ENCODE data around the gene ATXN10.

Gene ATXN10

GRCh38 chr22:45731798-45732495 is 60.3 kb downstream of the ATXN10 start:
- no peak for DNase-seq (ENCODE audit: extremely low spot score)
- TF ChIP-seq SP1 (IDR thresholded peaks at IDR 0.05) (no peak), SUZ12 (IDR thresholded peaks at IDR 0.05) (no peak), TARDBP (IDR thresholded peaks at IDR 0.05) (no peak), NFRKB (IDR thresholded peaks at IDR 0.05) (no peak), BHLHE40 (IDR thresholded peaks at IDR 0.05; ENCODE audit: borderline replicate concordance) (no peak), ARNT (IDR thresholded peaks at IDR 0.05) (no peak), ELF4 (IDR thresholded peaks at IDR 0.05) (no peak), PKNOX1 (IDR thresholded peaks at IDR 0.05) (no peak), ZNF384 (IDR thresholded peaks at IDR 0.05) (no peak), FOXM1 (IDR thresholded peaks at IDR 0.05; ENCODE audit: borderline replicate concordance) (no peak), FOXK2 (IDR thresholded peaks at IDR 0.05) (no peak), FOXA1 (IDR thresholded peaks at IDR 0.05) (no peak), L3MBTL2 (conservative IDR thresholded peaks at IDR 0.05) (no peak), CTBP1 (IDR thresholded peaks at IDR 0.05; ENCODE audit: borderline replicate concordance) (no peak)
- ChIA-PET CTCF (interaction anchor here (0.8 kb wide), 2 partner anchors 25 to 59 kb away, joined by 3 read pairs; no protein-coding TSS in a partner anchor), POLR2A (no interaction called here)

DNA sequence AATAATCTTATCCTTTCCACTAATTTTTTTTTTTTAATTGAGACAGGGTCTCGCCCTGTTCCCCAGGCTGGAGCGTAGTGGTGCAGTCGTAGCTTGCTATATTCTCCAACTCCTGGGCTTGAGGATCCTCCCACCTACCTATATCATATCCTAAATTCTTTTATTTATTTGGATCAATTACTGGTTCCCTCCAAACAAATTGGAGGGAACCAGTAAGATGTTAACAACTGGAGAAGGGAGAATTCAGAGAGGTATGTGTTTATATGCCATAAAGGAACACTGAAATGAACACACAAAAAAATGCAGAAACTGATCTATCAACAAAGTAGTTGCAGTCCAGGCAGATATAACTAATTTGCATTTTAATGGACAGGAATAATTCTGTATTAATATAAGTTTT is 63.6 kb downstream of the ATXN10 start:
- TF ChIP-seq HDGF (IDR thresholded peaks at IDR 0.05; ENCODE audit: borderline replicate concordance) (no peak), SUZ12 (IDR thresholded peaks at IDR 0.05) (no peak), ZNF384 (IDR thresholded peaks at IDR 0.05) (no peak)
- DNase-seq (ENCODE audit: extremely low spot score): no peak
- ChIA-PET CTCF (no interaction called here), POLR2A (no interaction called here)

- no peak for DNase-seq (ENCODE audit: extremely low spot score)
- CTCF ChIA-PET: no interaction called here
- TF ChIP-seq BHLHE40 (IDR thresholded peaks at IDR 0.05; ENCODE audit: borderline replicate concordance) (no peak), CTBP1 (IDR thresholded peaks at IDR 0.05; ENCODE audit: borderline replicate concordance) (no peak), LEF1 (IDR thresholded peaks at IDR 0.05; ENCODE audit: borderline replicate concordance) (no peak), HDGF (IDR thresholded peaks at IDR 0.05; ENCODE audit: borderline replicate concordance) (no peak), FOXK2 (IDR thresholded peaks at IDR 0.05) (no peak), NFRKB (IDR thresholded peaks at IDR 0.05) (no peak), L3MBTL2 (conservative IDR thresholded peaks at IDR 0.05) (no peak), SUZ12 (IDR thresholded peaks at IDR 0.05) (no peak), PKNOX1 (IDR thresholded peaks at IDR 0.05) (no peak), ARNT (IDR thresholded peaks at IDR 0.05) (no peak), SP1 (IDR thresholded peaks at IDR 0.05) (no peak)
- POLR2A ChIA-PET: interaction anchor here (0.6 kb wide), 1 partner anchor 66 kb away, joined by 4 read pairs; the partner anchor contains the start of gene ATXN10
Observed at GRCh38 chr22:45738206-45738605, 66.6 kb downstream of the ATXN10 start.

DNA sequence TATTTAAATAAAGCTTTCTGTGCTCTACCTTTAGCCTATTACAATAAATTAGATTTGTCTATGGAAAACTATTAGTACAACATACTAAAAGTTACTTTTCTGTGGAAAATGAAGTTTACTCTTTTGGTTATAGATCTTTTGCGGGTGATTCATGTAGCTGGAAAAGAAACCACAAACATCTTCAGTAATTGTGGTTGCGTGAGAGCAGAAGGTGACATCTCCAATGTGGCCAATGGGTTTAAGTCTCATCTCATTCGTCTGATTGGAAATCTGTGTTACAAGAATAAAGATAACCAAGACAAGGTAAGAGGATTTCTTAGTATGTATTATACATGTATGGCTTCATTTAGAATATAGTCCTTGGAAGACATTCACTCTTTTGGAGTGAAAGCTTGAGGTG is 68.6 kb downstream of the ATXN10 start:
- POLR2A ChIA-PET: no interaction called here
- DNase-seq (ENCODE audit: extremely low spot score): no peak
- TF ChIP-seq LEF1 (IDR thresholded peaks at IDR 0.05; ENCODE audit: borderline replicate concordance): no peak
- TF ChIP-seq TARDBP (IDR thresholded peaks at IDR 0.05): no peak
- TF ChIP-seq SP1 (IDR thresholded peaks at IDR 0.05): no peak
- TF ChIP-seq L3MBTL2 (conservative IDR thresholded peaks at IDR 0.05): no peak
- no peak for TF ChIP-seq FOXK2 (IDR thresholded peaks at IDR 0.05)
- TF ChIP-seq FOXM1 (IDR thresholded peaks at IDR 0.05; ENCODE audit: borderline replicate concordance): no peak
- no peak for TF ChIP-seq ARNT (IDR thresholded peaks at IDR 0.05)
- TF ChIP-seq PKNOX1 (IDR thresholded peaks at IDR 0.05): no peak
- no peak for TF ChIP-seq FOXA1 (IDR thresholded peaks at IDR 0.05)
- CTCF ChIA-PET: interaction anchor here (0.9 to 1.2 kb wide), 2 partner anchors 10 to 266 kb away, joined by 3 read pairs; no protein-coding TSS in a partner anchor

DNA sequence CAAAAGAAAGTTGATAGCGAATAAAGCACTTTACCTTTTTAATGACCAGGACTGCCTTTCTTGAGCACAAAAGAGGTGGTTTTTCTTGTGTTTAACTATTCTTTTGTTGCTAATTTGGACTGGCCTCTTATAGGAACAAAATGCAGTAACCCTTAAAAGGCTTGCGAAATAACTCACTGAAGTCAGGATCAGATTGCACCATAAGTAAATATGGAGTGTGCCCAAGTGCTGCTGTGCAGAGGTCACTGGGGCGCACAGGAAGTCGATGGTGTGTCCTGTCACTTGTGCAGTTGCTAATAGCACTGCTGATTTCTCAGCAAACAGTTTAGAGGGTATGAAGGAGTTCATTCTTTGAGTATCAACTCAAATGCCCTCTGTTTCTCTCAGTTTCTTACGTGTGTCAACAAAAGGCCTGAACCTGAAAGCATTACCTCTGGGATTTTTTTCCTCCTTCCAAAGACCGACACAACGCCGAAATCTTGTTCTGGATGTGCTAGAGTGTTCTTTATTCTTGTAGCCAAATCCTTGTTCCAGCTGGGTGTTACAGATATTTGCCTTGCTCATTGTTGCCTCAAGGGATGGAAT is 71.3 kb downstream of the ATXN10 start:
- ChIA-PET CTCF (no interaction called here), POLR2A (no interaction called here)
- TF ChIP-seq ARNT (IDR thresholded peaks at IDR 0.05) (no peak), SUZ12 (IDR thresholded peaks at IDR 0.05) (no peak), NFRKB (IDR thresholded peaks at IDR 0.05) (no peak), SP1 (IDR thresholded peaks at IDR 0.05) (no peak), FOXM1 (IDR thresholded peaks at IDR 0.05; ENCODE audit: borderline replicate concordance) (no peak), TARDBP (IDR thresholded peaks at IDR 0.05) (no peak), LEF1 (IDR thresholded peaks at IDR 0.05; ENCODE audit: borderline replicate concordance) (no peak), HDGF (IDR thresholded peaks at IDR 0.05; ENCODE audit: borderline replicate concordance) (no peak), CTBP1 (IDR thresholded peaks at IDR 0.05; ENCODE audit: borderline replicate concordance) (no peak), ELF4 (IDR thresholded peaks at IDR 0.05) (no peak), PKNOX1 (IDR thresholded peaks at IDR 0.05) (no peak), FOXK2 (IDR thresholded peaks at IDR 0.05) (no peak), FOXA1 (IDR thresholded peaks at IDR 0.05) (no peak), BHLHE40 (IDR thresholded peaks at IDR 0.05; ENCODE audit: borderline replicate concordance) (no peak)
- no peak for DNase-seq (ENCODE audit: extremely low spot score)
